Liver (tissue), 1 donor: ENCODE data around the gene FARS2.

Experiments
- FOXA1 ChIP-seq: IDR thresholded peaks from 2 replicates; pipeline ENCODE4 v1.6.1; 2016; ENCODE audit warnings: antibody characterized with exemption
- YY1 ChIP-seq: IDR thresholded peaks from 2 replicates; pipeline ENCODE4 v1.6.1; 2016; ENCODE audit warnings: antibody characterized with exemption, mild to moderate bottlenecking

DNA sequence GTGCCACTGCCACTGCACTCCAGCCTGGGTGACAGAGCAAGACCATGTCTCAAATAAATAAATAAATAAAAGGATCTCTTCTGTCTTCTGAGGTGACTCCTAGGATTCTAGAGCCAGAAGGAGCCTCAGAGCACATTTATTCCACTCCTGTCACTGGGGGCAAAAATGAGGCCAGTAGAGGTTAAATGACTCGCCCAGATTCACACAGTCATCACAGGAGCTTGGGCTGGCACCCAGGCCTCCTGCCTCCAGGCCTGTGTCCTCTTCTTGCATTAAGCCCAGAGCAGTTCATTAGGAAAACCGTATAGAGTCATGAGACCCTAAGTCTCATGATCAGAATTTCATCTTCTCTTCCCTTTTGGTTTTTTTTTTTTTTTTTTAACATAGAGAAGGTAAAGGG lies 502.1 kb downstream of the FARS2 start:
- TF ChIP-seq YY1 (no peak), FOXA1 (no peak)
